GM23338 (cell line): Measurements from ENCODE around the gene RRAS. TPM values are rescaled to one million over a fixed set of nuclear protein-coding genes. Genes with fewer than 3 reads are reported as not detected.

Experiments
- ATAC-seq: fragments of 200-7000 bp; cut with Tn5 transposase; 3 replicates; pipeline ENCODE4 v1.9.1; 2020
- DNase-seq: peaks from one replicate; pipeline ENCODE4 v3.0.0-alpha.2; 2015; ENCODE audit warnings: low spot score
- H2AFZ ChIP-seq: fragments of 200-600 bp; sonication (generic); 2 replicates; pipeline ENCODE4 v1.8.0; 2016; ENCODE audit warnings: antibody characterized with exemption, mild to moderate bottlenecking, moderate library complexity
- H3F3A ChIP-seq: fragments of 200-600 bp; sonication (generic); replicated peaks from 2 replicates; pipeline ENCODE4 v1.8.0; 2017; ENCODE audit warnings: antibody characterized with exemption, mixed run types, low read depth
- H3K27ac ChIP-seq: fragments of 200-600 bp; sonication (generic); 2 replicates; pipeline ENCODE4 v1.6.1; 2016; ENCODE audit warnings: low read depth
- H3K27me3 ChIP-seq: fragments of 200-600 bp; sonication (generic); 2 replicates; pipeline ENCODE4 v1.8.0; 2016; ENCODE audit warnings: mild to moderate bottlenecking, mixed run types, moderate library complexity; ENCODE audit not compliant: insufficient read depth
- H3K36me3 ChIP-seq: fragments of 200-600 bp; sonication (generic); 2 replicates; pipeline ENCODE4 v1.8.0; 2016; ENCODE audit warnings: mild to moderate bottlenecking; ENCODE audit not compliant: insufficient read depth
- H3K4me1 ChIP-seq: fragments of 200-600 bp; sonication (generic); 2 replicates; pipeline ENCODE4 v1.8.0; 2016; ENCODE audit warnings: mild to moderate bottlenecking, moderate library complexity; ENCODE audit not compliant: insufficient read depth
- H3K4me2 ChIP-seq: fragments of 200-600 bp; sonication (generic); 2 replicates; pipeline ENCODE4 v1.7.1; 2017; ENCODE audit warnings: mixed run types
- H3K4me3 ChIP-seq: fragments of 200-600 bp; sonication (generic); 2 replicates; pipeline ENCODE4 v1.6.1; 2016; ENCODE audit warnings: mixed run types
- H3K79me2 ChIP-seq: fragments of 200-600 bp; sonication (generic); replicated peaks from 2 replicates; pipeline ENCODE4 v1.8.0; 2017; ENCODE audit warnings: mild to moderate bottlenecking; ENCODE audit not compliant: insufficient read depth
- H3K9me2 ChIP-seq: fragments of 200-600 bp; sonication (generic); 2 replicates; pipeline ENCODE4 v1.8.0; 2017; ENCODE audit not compliant: insufficient read depth
- H4K20me1 ChIP-seq: fragments of 200-600 bp; sonication (generic); replicated peaks from 2 replicates; pipeline ENCODE4 v1.8.0; 2017; ENCODE audit warnings: mild to moderate bottlenecking; ENCODE audit not compliant: insufficient read depth
- H3K27ac Mint-ChIP-seq: 2 replicates; pipeline ENCODE4 v1.8.0; 2020; ENCODE audit warnings: inconsistent platforms, mild to moderate bottlenecking, moderate library complexity, mixed read lengths
- H3K27me3 Mint-ChIP-seq: 3 replicates; pipeline ENCODE4 v1.8.0; 2022; ENCODE audit warnings: low read depth, mild to moderate bottlenecking, moderate library complexity, mixed read lengths, inconsistent platforms; ENCODE audit not compliant: insufficient read depth, poor library complexity
- H3K36me3 Mint-ChIP-seq: 3 replicates; pipeline ENCODE4 v1.8.0; 2021; ENCODE audit warnings: low read depth, mild to moderate bottlenecking, inconsistent platforms, moderate library complexity, mixed read lengths
- H3K4me1 Mint-ChIP-seq: 3 replicates; pipeline ENCODE4 v1.8.0; 2020; ENCODE audit warnings: mild to moderate bottlenecking, inconsistent platforms, mixed read lengths
- H3K4me3 Mint-ChIP-seq: 3 replicates; pipeline ENCODE4 v1.8.0; 2021; ENCODE audit warnings: moderate library complexity, mild to moderate bottlenecking, inconsistent platforms, mixed read lengths
- H3K9me3 Mint-ChIP-seq: 3 replicates; pipeline ENCODE4 v1.8.0; 2020; ENCODE audit warnings: moderate library complexity, mild to moderate bottlenecking, inconsistent platforms, mixed read lengths
- ETS1 ChIP-seq: IDR thresholded peaks from 2 replicates; pipeline ENCODE4 v1.6.1; 2016; ENCODE audit warnings: antibody characterized with exemption
- EZH2phosphoT487 ChIP-seq: fragments of 200-600 bp; sonication (generic); IDR thresholded peaks from one replicate; pipeline ENCODE4 v1.8.1; 2018; ENCODE audit warnings: antibody characterized with exemption; ENCODE audit not compliant: unreplicated experiment
- STAT1 ChIP-seq: IDR thresholded peaks from one replicate; pipeline ENCODE4 v1.6.1; 2016; ENCODE audit warnings: antibody characterized with exemption; ENCODE audit not compliant: unreplicated experiment
- ZNF114 ChIP-seq: fragments of 250-450 bp; sonication (Bioruptor Pico); IDR thresholded peaks from 2 replicates; pipeline ENCODE4 v1.5.0; 2020; ENCODE audit warnings: mild to moderate bottlenecking, moderate library complexity
- ZNF331 ChIP-seq: fragments of 250-450 bp; sonication (Bioruptor Pico); IDR thresholded peaks from 2 replicates; pipeline ENCODE4 v1.5.0; 2020; ENCODE audit warnings: low read depth, mild to moderate bottlenecking, moderate library complexity
- ZNF462 ChIP-seq: fragments of 250-450 bp; sonication (Bioruptor Pico); IDR thresholded peaks from 2 replicates; pipeline ENCODE4 v1.5.0; 2020; ENCODE audit warnings: mild to moderate bottlenecking, moderate library complexity
- polyA plus RNA-seq: library from polyadenylated mRNA; unstranded; fragments of >200 nt; fragmentation: Nextera tagmentation; extraction: Ambion mirVana; gene quantifications from 2 replicates; pipeline ENCODE4 v1.2.1, GENCODE V29; 2016
- total RNA-seq: library from RNA; depleted of rRNA; stranded (reverse); fragments of >200 nt; shearing (Covaris generic); gene quantifications from 2 replicates; pipeline ENCODE4 v1.2.3, GENCODE V29; 2014
- TF ChIP-seq, protein P1 (sequence below), 2 experiments: fragments of 200-600 bp in 1 of 2; sonication (generic) in 1 of 2; conservative IDR thresholded peaks; 2 replicates each; pipeline versions ENCODE4 v1.5.1 to v1.6.1; 2016 to 2017; ENCODE audit warnings: antibody characterized with exemption in 2 of 2, low read depth in 2 of 2, mild to moderate bottlenecking in 2 of 2, moderate library complexity in 1 of 2

The RRAS gene
- total and polyA plus RNA-seq, 2 experiments from 2014 or later = 9.3 to 30.0 TPM

DNA sequence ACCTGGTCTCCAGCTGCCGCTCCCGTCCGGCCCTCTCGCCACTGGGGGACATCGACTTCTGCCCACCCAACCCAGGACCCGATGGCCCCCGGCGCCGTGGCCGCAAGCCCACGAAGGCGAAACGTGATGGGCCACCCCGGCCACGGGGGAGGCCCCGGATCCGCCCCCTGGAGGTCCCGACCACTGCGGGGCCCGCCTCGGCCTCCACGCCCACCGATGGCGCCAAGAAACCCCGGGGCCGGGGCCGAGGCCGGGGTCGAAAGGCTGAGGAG, 42.3 kb downstream of the RRAS start (continued):
- TF ChIP-seq ZNF462 (CRISPR knock-in tag) = no peak
- no peak for TF ChIP-seq EZH2phosphoT487
- no peak for TF ChIP-seq STAT1
- TF ChIP-seq ZNF331 (CRISPR knock-in tag) = no peak

DNA sequence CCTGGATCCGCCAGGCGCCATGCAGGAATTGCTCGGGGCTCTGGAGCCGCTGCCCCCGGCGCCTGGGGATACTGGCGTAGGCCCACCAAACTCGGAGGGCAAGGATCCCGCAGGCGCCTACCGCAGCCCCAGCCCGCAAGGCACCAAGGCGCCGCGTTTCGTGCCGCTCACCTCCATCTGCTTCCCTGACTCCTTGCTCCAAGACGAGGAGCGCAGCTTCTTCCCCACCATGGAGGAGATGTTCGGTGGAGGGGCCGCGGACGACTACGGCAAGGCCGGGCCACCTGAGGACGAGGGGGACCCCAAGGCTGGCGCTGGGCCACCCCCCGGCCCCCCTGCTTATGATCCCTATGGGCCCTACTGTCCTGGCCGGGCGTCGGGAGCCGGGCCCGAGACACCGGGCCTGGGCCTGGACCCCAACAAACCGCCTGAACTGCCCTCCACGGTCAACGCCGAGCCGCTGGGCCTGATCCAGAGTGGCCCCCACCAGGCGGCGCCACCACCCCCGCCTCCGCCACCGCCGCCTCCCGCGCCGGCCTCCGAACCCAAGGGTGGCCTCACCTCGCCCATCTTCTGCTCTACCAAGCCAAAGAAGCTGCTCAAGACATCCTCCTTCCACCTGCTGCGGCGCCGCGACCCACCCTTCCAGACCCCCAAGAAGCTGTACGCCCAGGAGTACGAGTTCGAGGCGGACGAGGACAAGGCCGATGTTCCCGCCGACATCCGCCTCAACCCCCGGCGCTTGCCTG, 42.8 kb downstream of the RRAS start:
- H3K9me3 Mint-ChIP-seq = no peaks in the 10 kb centered on the region; the same call in 2 of the 3 replicates
- H3K79me2 ChIP-seq = peaks cover 73% of the 10 kb centered on the region
- no peak overlapping the region for H3K27ac Mint-ChIP-seq
- no peak overlapping the region for H3K4me2 ChIP-seq
- no peak for TF ChIP-seq STAT1
- TF ChIP-seq, protein P1, sequence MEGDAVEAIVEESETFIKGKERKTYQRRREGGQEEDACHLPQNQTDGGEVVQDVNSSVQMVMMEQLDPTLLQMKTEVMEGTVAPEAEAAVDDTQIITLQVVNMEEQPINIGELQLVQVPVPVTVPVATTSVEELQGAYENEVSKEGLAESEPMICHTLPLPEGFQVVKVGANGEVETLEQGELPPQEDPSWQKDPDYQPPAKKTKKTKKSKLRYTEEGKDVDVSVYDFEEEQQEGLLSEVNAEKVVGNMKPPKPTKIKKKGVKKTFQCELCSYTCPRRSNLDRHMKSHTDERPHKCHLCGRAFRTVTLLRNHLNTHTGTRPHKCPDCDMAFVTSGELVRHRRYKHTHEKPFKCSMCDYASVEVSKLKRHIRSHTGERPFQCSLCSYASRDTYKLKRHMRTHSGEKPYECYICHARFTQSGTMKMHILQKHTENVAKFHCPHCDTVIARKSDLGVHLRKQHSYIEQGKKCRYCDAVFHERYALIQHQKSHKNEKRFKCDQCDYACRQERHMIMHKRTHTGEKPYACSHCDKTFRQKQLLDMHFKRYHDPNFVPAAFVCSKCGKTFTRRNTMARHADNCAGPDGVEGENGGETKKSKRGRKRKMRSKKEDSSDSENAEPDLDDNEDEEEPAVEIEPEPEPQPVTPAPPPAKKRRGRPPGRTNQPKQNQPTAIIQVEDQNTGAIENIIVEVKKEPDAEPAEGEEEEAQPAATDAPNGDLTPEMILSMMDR (conservative IDR thresholded peaks at IDR 0.05; ENCODE audit: low read depth in 2 of 2) = peak; percentile 16 to 46; a peak in 2 of 4 replicates
- no peak for TF ChIP-seq ETS1
- TF ChIP-seq ZNF114 (CRISPR knock-in tag) = no peak
- H3K9me2 ChIP-seq = no peaks in the 10 kb centered on the region
- peaks cover 9% of the 10 kb centered on the region for H3K4me1 Mint-ChIP-seq
- peaks cover 5% of the 10 kb centered on the region; the same call in 1 of the 2 replicates for H3K4me1 ChIP-seq
- no peaks in the 10 kb centered on the region for H3K27me3 ChIP-seq
- H3F3A ChIP-seq = peaks cover 28% of the 10 kb centered on the region
- H2AFZ ChIP-seq = no peak overlapping the region
- no peak overlapping the region for H3K4me3 ChIP-seq
- H3K36me3 Mint-ChIP-seq = peaks cover 68% of the 10 kb centered on the region
- ATAC-seq (no peak), DNase-seq (no peak)
- H4K20me1 ChIP-seq = peaks cover 8% of the 10 kb centered on the region
- peaks cover 27% of the 10 kb centered on the region for H3K36me3 ChIP-seq
- H3K27me3 Mint-ChIP-seq = peaks cover 29% of the 10 kb centered on the region
- no peak overlapping the region for H3K27ac ChIP-seq
- no peak overlapping the region for H3K4me3 Mint-ChIP-seq
